ENCODE data around the gene ETV5. TPM values are rescaled to one million over a fixed set of nuclear protein-coding genes. Genes with fewer than 3 reads are reported as not detected.
A peak's percentile ranks its signal among the peaks of the same experiment; 100 is the strongest.

The ETV5 gene
- total RNA-seq, 2 experiments from 2014 or later: 1.1 to 1.5 TPM

GRCh38 chr3:186070133-186070532 lies 38.8 kb downstream of the ETV5 start:
- Mint-ChIP-seq H3K27me3 (ENCODE audit: low read depth) (peaks cover 7% of the 10 kb centered on the region), H3K4me3 (no peak overlapping the region), H3K9me3 (peaks cover 2% of the 10 kb centered on the region), H3K36me3 (ENCODE audit: low read depth) (no peaks in the 10 kb centered on the region), H3K4me1 (ENCODE audit: low read depth) (peaks cover 15% of the 10 kb centered on the region), H3K27ac (no peak overlapping the region)
- intact Hi-C loops (cut with micrococcal nuclease): no loop called here
- DNase-seq: no peak
- CTCF ChIA-PET: interaction anchor here (0.5 to 1.4 kb wide), 2 partner anchors 53 to 87 kb away, joined by 3 to 4 read pairs; no protein-coding TSS in a partner anchor

DNA sequence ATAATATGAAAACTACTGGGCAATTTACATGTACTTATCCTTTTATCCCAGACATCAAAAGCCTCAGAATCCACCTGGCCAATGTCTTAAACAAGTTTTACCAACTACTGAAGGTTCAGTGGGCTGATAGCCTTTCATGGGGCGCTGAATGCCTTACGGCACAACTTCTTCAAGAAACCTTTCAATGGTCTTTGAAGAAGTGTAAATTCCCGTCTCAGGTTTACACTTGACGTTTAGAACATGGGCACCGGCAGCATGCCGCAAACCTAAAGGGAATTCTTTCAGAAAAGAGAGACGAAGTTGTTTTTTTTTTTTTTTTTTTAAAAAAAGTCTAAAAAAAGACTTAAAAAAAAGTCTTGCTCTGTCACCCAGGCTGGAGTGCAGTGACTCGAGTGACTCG lies 39.7 kb downstream of the ETV5 start:
- CTCF ChIA-PET: no interaction called here
- no peak for DNase-seq
- Mint-ChIP-seq H3K9me3 (no peaks in the 10 kb centered on the region), H3K27me3 (ENCODE audit: low read depth) (peaks cover 7% of the 10 kb centered on the region), H3K27ac (no peak overlapping the region), H3K4me3 (no peak overlapping the region), H3K36me3 (ENCODE audit: low read depth) (no peaks in the 10 kb centered on the region), H3K4me1 (ENCODE audit: low read depth) (peaks cover 15% of the 10 kb centered on the region)
- intact Hi-C loops (cut with micrococcal nuclease): loop anchor here (2.0 to 5.0 kb wide), 2 partner anchors 38 to 173 kb away; no protein-coding TSS in a partner anchor

GRCh38 chr3:186068243-186068552 lies 40.7 kb downstream of the ETV5 start:
- Mint-ChIP-seq H3K27me3 (ENCODE audit: low read depth) (peaks cover 7% of the 10 kb centered on the region), H3K9me3 (no peaks in the 10 kb centered on the region), H3K4me3 (no peak overlapping the region), H3K36me3 (ENCODE audit: low read depth) (no peaks in the 10 kb centered on the region), H3K27ac (no peak overlapping the region), H3K4me1 (ENCODE audit: low read depth) (peaks cover 15% of the 10 kb centered on the region)
- intact Hi-C loops (cut with micrococcal nuclease): loop anchor here (2.0 to 5.0 kb wide), 2 partner anchors 39 to 174 kb away; no protein-coding TSS in a partner anchor
- DNase-seq: no peak
- CTCF ChIA-PET: interaction anchor here (1.3 to 1.6 kb wide), 2 partner anchors 125 to 174 kb away, joined by 3 to 5 read pairs; no protein-coding TSS in a partner anchor

- intact Hi-C loops (cut with micrococcal nuclease): loop anchor here (2.0 to 5.0 kb wide), 2 partner anchors 39 to 175 kb away; no protein-coding TSS in a partner anchor
- CTCF ChIA-PET: interaction anchor here (1.3 to 1.6 kb wide), 2 partner anchors 124 to 175 kb away, joined by 3 to 5 read pairs; no protein-coding TSS in a partner anchor
- DNase-seq: no peak
- Mint-ChIP-seq H3K4me3 (peak overlapping the region; percentile 62), H3K27me3 (ENCODE audit: low read depth) (peaks cover 7% of the 10 kb centered on the region), H3K4me1 (ENCODE audit: low read depth) (peaks cover 15% of the 10 kb centered on the region), H3K27ac (peak overlapping the region; percentile 57), H3K9me3 (no peaks in the 10 kb centered on the region), H3K36me3 (ENCODE audit: low read depth) (no peaks in the 10 kb centered on the region)
These were observed 41.3 kb downstream of the ETV5 start for GRCh38 chr3:186067360-186068242.

- peak; percentile 32 for DNase-seq
- H3K4me1 Mint-ChIP-seq (ENCODE audit: low read depth): peaks cover 10% of the 10 kb centered on the region
- no peak overlapping the region for H3K4me3 Mint-ChIP-seq
- H3K9me3 Mint-ChIP-seq: no peaks in the 10 kb centered on the region
- intact Hi-C loops (cut with micrococcal nuclease): no loop called here
- CTCF ChIA-PET: no interaction called here
- peaks cover 13% of the 10 kb centered on the region for H3K27me3 Mint-ChIP-seq (ENCODE audit: low read depth)
- H3K27ac Mint-ChIP-seq: no peak overlapping the region
- no peaks in the 10 kb centered on the region for H3K36me3 Mint-ChIP-seq (ENCODE audit: low read depth)
These were observed 48.7 kb downstream of the ETV5 start for GRCh38 chr3:186060222-186060621.

DNA sequence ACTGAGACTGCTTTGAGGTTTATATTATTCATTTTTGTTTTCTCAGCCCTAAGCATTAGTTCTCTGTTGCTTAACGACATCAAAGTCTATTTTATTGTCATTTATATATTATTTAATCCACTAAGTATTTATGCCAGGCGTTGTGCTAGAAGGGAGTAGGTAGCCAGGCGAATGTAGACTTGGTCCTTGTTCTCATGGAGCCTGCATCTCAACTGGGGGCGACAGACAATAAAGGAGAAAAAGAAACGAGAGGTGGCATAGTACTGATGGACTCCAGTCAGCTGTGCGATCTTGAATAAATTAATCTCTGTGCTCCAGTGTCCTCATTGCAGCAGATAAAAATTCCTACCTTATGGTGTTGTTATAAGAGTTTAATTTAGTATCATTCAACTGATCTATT lies 49.7 kb downstream of the ETV5 start:
- intact Hi-C loops (cut with micrococcal nuclease): no loop called here
- Mint-ChIP-seq H3K36me3 (ENCODE audit: low read depth) (no peaks in the 10 kb centered on the region), H3K4me3 (no peak overlapping the region), H3K9me3 (no peaks in the 10 kb centered on the region), H3K27me3 (ENCODE audit: low read depth) (peaks cover 14% of the 10 kb centered on the region), H3K4me1 (ENCODE audit: low read depth) (peaks cover 10% of the 10 kb centered on the region), H3K27ac (no peak overlapping the region)
- CTCF ChIA-PET: interaction anchor here (0.6 kb wide), 1 partner anchor 136 kb away, joined by 3 read pairs; no protein-coding TSS in a partner anchor
- DNase-seq: no peak

GRCh38 chr3:186058225-186058624 lies 50.7 kb downstream of the ETV5 start:
- no peak overlapping the region for H3K27ac Mint-ChIP-seq
- H3K9me3 Mint-ChIP-seq: no peaks in the 10 kb centered on the region
- CTCF ChIA-PET: no interaction called here
- H3K27me3 Mint-ChIP-seq (ENCODE audit: low read depth): peaks cover 15% of the 10 kb centered on the region
- H3K36me3 Mint-ChIP-seq (ENCODE audit: low read depth): no peaks in the 10 kb centered on the region
- intact Hi-C loops (cut with micrococcal nuclease): no loop called here
- no peak overlapping the region for H3K4me3 Mint-ChIP-seq
- peaks cover 10% of the 10 kb centered on the region for H3K4me1 Mint-ChIP-seq (ENCODE audit: low read depth)
- DNase-seq: no peak

DNA sequence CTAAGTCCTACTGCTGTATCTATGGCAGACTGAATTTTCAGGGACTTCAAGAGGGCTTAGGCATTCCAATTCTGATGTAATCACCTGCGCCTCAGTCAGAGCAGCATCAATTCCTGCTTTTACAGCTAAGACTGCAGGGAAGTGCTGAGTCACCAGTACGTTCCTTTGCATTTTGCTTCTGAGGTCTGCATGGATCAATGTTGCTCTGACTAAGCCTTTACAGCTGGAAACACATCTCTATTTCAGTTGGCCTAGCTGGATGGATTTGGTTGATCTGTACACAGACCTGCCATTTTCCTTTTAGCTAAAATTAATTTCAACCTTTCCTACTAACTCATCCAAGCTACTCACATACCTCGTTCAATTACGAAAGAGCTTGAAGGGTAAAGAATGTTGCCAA lies 51.3 kb downstream of the ETV5 start:
- CTCF ChIA-PET: interaction anchor here (1.1 kb wide), 1 partner anchor 203 kb away, joined by 3 read pairs; no protein-coding TSS in a partner anchor
- Mint-ChIP-seq H3K4me1 (ENCODE audit: low read depth) (peaks cover 10% of the 10 kb centered on the region), H3K27ac (no peak overlapping the region), H3K9me3 (no peaks in the 10 kb centered on the region), H3K36me3 (ENCODE audit: low read depth) (no peaks in the 10 kb centered on the region), H3K4me3 (no peak overlapping the region), H3K27me3 (ENCODE audit: low read depth) (peaks cover 15% of the 10 kb centered on the region)
- DNase-seq: no peak
- intact Hi-C loops (cut with micrococcal nuclease): no loop called here

DNA sequence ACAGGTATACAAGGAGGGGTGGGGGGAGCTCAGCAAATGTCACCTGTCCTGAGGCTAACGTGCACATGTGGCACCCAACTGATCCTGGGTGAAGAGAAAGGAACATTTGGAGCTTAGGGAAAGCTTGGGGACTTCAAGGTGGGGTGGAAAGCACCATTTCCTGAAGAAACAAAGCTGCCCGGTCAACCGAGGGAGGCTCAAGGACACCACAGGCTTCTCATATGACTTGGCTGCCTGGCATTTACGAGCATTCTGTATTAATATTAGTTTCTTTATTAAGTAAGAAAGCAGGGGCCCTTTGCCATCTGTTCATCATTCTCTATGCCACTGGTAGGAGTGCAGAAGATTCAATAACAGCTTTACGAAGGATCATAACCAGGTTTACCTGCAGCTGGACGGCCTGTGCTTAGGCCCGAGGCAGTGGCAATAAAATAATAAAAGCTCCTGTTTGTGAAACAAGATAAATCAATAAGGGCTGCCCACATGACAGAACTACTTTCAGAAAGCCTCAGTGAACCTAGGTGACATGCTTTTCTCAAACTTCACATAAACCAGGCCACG lies 54.0 kb downstream of the ETV5 start:
- Mint-ChIP-seq H3K9me3 (no peaks in the 10 kb centered on the region), H3K27me3 (ENCODE audit: low read depth) (peaks cover 10% of the 10 kb centered on the region), H3K4me3 (no peak overlapping the region), H3K27ac (no peak overlapping the region), H3K4me1 (ENCODE audit: low read depth) (peaks cover 2% of the 10 kb centered on the region), H3K36me3 (ENCODE audit: low read depth) (no peaks in the 10 kb centered on the region)
- DNase-seq: no peak
- intact Hi-C loops (cut with micrococcal nuclease): no loop called here
- CTCF ChIA-PET: no interaction called here

DNA sequence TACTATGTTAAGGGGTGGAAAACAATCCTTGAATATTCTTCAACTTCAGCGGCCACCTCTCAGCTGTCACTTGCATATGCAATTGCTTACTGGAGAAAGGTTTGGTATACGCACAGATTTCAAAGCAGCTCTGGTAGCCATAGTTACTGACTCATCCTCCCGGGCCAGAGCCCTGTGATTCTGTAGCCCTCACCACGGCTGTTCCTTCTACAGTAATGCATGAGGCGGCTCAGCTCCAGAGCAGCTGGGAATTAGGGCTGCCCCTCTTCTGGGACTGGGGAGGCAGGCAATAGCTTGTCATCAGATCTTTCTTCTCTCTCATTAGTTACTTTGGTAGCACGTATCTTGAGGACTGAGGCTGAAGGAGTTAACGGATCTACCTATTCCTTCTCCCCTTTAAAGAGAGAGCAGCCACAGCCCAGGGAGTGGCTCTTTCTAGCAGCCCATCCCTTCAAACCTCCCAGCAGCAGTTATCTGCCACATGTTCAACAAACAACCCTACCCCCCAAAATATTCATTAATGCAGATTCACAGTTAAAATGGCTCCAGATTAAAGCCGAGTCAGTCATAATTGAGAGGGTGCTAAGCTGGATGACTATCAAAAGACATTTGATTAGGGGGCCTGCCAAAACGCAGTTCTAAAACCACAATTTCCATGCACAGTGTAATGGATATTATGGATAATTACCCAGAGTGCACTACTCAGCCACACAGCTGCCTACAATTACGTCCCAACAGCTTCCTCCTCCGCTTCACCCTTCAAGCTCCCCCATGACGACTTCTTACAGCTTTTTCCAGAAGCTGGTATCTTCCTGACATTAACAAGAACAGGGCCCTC lies 54.7 kb downstream of the ETV5 start:
- no peak overlapping the region for H3K4me3 Mint-ChIP-seq
- CTCF ChIA-PET: no interaction called here
- no peak for DNase-seq
- intact Hi-C loops (cut with micrococcal nuclease): no loop called here
- H3K36me3 Mint-ChIP-seq (ENCODE audit: low read depth): no peaks in the 10 kb centered on the region
- H3K27me3 Mint-ChIP-seq (ENCODE audit: low read depth): peaks cover 7% of the 10 kb centered on the region
- no peaks in the 10 kb centered on the region for H3K9me3 Mint-ChIP-seq
- no peaks in the 10 kb centered on the region for H3K4me1 Mint-ChIP-seq (ENCODE audit: low read depth)
- H3K27ac Mint-ChIP-seq: no peak overlapping the region

DNA sequence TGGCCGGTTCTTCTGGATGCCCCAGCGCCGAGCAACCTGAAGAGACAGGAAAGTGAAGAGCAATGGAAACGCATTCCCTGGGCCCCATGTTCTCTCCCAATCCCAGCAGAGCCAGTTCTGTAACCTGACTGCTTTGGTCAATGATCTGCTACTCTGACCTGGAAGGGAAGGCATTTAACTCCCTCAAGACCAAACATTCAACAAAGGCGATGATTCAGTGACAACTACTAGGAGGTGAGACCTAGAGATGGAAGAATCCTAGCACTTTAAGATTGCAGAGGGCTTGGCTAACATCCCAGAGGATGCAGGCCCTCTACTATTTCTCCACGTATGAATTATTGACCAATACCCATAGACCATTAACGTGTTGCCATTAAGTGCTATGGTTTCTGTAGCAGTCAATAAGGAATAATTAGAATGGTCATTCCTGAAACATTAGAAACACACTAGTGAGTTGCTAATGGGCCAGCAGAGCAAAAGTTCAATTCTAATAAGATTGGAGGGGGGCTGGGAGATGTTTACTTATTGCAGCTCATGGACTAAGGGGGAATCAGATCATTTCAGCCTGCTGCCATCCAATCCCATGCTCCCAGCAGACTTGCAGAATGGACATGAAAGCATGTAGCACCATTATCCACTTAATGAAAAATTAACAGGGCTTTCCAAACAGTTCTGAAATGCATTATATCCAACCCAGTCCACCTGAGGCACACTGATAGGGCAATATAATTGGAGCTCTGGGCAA lies 56.6 kb downstream of the ETV5 start:
- H3K36me3 Mint-ChIP-seq (ENCODE audit: low read depth): no peaks in the 10 kb centered on the region
- CTCF ChIA-PET: no interaction called here
- no peak overlapping the region for H3K4me3 Mint-ChIP-seq
- peaks cover 6% of the 10 kb centered on the region for H3K27me3 Mint-ChIP-seq (ENCODE audit: low read depth)
- DNase-seq: no peak
- intact Hi-C loops (cut with micrococcal nuclease): no loop called here
- no peaks in the 10 kb centered on the region for H3K9me3 Mint-ChIP-seq
- H3K27ac Mint-ChIP-seq: no peak overlapping the region
- H3K4me1 Mint-ChIP-seq (ENCODE audit: low read depth): no peaks in the 10 kb centered on the region
